Mononuclear cell (primary cell): Measurements from ENCODE around the gene HDAC10. TPM values are rescaled to one million over a fixed set of nuclear protein-coding genes. Genes with fewer than 3 reads are reported as not detected.

Experiments used
- H3K27me3 ChIP-seq: 2 replicates; pipeline ENCODE4 v1.6.0; 2011; ENCODE audit warnings: low read length, control low read depth; ENCODE audit not compliant: insufficient read depth
- H3K4me1 ChIP-seq: 2 replicates; pipeline ENCODE4 v1.5.1; 2011; ENCODE audit warnings: mild to moderate bottlenecking, low read length, control low read depth; ENCODE audit not compliant: insufficient read depth
- H3K4me3 ChIP-seq: 2 replicates; pipeline ENCODE4 v1.5.1; 2011; ENCODE audit warnings: mild to moderate bottlenecking, low read length, moderate library complexity
- H3K9me3 ChIP-seq: 2 replicates; pipeline ENCODE4 v1.5.1; 2011; ENCODE audit warnings: low read depth, mild to moderate bottlenecking, control low read depth, low read length
- total RNA-seq: library from RNA; depleted of rRNA; stranded (reverse); fragments of >200 nt; gene quantifications from one replicate; pipeline ENCODE4 v1.2.3, GENCODE V29; 2012

HDAC10 gene
- total RNA-seq, 1 donor = 36.4 TPM

DNA sequence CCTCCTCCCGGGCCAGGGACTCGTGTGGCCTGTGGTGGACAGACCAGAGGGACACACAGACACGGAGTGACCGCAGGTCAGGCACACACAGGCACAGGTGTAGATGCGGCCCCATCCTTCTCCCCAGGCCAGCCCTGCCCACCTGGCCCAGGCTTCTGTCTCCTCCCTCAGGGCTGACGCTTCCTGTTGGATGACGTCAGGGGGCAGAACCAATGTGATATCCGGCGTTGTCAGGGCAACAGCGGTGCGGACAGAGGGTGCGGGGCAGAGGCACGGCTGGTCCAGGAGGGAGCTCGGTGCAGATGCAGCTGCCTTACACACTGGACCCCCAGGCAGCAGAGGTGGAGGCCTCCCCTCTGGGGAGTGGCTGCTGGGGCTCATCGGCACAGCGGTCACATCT, 3.3 kb downstream of the HDAC10 start:
- no peaks in the 10 kb centered on the region for H3K9me3 ChIP-seq
- H3K4me1 ChIP-seq = peaks cover 67% of the 10 kb centered on the region
- H3K27me3 ChIP-seq = no peaks in the 10 kb centered on the region
- H3K4me3 ChIP-seq = no peak overlapping the region

DNA sequence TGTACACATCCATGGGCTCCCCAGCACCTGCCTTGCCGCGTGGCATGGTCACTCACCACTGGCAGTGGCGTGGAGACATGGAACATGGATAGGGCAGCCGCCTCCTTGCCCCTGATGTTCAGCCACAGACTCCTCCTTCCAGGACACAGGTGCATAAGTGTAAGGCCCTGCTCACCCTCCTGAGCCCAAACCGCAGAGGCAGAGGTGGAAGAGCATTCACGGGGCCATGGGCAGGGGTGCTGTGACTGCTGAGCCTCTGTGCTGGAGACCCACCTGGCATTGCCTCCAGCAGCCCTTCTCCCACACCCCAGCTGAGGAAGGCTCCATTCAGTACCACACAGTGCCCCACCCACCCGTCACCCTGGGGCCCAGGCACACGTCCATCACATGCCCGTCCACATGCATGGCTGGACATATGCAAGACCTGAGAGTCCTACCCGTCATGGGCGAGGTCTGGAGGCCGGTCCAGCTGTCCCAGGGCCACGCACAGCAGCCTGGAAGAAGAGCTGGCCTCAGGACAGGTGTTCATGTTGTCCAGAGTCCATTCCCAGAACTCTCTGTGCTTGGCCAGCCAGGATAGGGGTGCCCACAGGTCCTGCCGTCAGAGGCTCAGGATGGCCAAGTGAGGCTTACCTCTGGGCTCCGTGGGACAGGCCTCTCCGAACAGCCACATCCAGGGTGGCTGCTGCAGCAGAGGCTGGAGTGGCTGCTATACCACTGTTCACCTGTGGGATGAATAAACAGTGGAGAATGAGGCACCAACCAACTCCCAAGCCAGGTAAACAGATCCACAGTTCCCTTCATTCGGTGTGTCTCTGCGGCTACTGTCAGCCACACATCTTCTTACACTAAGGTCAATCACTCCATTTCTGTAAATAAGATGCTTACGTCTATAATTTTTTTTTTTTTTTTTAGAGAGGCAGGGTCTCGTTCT, 4.6 kb downstream of the HDAC10 start:
- Histone ChIP-seq H3K27me3 (no peaks in the 10 kb centered on the region), H3K4me1 (peaks cover 73% of the 10 kb centered on the region), H3K4me3 (no peak overlapping the region), H3K9me3 (no peaks in the 10 kb centered on the region)

DNA sequence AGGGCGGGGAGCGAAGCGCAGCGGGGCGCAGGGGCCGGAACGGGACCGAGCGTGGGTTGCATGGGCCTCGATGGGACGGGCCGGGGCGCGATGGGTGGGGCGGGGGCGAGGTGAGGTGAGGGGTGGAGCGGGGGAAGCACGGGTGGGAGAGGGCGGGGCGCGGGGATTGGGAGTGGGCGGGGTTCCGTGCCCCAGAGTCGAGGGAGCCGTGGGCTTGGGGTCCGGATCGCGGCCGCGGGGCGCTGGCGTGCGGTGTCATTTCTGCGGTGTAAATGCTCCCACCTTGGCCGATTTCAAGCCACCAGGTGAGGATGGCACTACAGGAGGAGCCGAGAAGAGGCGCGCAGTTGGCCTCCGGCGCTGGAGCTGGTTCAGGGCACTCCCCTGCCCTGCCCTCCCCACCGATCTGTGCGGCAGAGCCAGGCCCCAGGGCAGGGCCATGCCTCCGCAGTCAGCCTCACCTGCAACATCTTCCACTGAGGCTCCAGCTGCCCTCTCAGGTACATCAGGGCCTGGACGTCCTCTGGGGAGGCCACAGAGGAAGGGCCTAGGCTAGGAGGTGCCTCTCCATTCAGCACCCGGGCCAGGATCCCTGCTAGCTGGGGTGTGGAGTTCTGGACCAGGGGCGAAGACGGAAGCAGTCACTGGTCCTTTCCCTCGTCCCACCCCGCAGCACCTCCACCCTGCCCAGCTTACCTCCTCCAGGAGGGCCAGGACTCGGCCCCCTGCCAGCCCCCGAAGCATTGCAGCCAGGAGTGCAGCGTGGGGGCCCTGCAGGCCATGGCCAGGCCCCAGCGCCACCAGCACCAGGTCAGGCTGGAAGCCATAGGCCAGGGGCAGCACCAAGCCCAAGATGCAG, 5.6 kb downstream of the HDAC10 start:
- H3K4me3 ChIP-seq = peak overlapping the region; percentile 73
- no peaks in the 10 kb centered on the region for H3K27me3 ChIP-seq
- peaks cover 77% of the 10 kb centered on the region for H3K4me1 ChIP-seq
- no peaks in the 10 kb centered on the region for H3K9me3 ChIP-seq

DNA sequence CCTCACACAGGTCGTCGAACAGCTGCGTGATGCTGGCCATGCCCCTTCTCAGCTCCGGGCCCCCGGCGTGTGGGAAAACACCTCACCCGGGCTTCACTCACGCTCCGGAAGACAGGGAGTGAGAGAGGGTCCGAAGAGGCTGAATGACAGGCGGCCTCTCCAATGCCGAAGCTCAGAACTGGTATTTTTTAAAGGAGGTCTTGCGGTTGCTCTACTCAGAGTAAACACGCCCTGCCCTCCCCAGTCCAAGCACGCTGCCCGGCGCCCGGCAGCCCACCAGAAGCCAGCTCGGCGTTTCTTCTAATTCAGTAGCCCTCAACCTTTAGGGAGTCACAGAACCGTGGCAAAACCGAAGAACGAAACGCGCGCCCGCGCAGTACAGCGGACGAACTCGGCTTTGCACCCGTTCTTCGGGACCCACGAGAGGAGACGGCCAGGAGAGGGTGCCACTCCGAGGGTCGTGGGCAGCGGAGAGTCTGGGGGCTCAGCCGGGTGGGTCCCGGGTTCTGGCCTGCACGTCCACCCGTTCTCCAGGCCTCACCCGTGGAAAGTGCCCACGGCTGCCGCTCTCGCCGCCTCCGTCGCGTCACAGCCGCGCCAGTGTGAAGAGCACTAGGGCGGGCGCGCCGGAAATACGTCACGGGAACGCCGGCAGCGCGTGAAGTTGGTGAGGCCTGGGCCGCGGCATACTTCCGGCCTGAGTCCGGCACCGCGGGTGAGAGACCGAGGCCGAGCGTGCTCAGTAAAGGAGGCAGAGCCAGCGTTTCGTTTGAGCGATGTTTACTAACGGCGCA, 6.4 kb downstream of the HDAC10 start, which contains the start of gene TUBGCP6:
Gene TUBGCP6 (minus strand): TSS at position 604 of the 794 bp plus-strand sequence. CDS start 564 bp downstream, at position 40.
- no peaks in the 10 kb centered on the region for H3K27me3 ChIP-seq
- H3K9me3 ChIP-seq = no peaks in the 10 kb centered on the region
- H3K4me3 ChIP-seq = peak within 1 kb of the TSS; percentile 73
- H3K4me1 ChIP-seq = peaks cover 68% of the 10 kb centered on the region

DNA sequence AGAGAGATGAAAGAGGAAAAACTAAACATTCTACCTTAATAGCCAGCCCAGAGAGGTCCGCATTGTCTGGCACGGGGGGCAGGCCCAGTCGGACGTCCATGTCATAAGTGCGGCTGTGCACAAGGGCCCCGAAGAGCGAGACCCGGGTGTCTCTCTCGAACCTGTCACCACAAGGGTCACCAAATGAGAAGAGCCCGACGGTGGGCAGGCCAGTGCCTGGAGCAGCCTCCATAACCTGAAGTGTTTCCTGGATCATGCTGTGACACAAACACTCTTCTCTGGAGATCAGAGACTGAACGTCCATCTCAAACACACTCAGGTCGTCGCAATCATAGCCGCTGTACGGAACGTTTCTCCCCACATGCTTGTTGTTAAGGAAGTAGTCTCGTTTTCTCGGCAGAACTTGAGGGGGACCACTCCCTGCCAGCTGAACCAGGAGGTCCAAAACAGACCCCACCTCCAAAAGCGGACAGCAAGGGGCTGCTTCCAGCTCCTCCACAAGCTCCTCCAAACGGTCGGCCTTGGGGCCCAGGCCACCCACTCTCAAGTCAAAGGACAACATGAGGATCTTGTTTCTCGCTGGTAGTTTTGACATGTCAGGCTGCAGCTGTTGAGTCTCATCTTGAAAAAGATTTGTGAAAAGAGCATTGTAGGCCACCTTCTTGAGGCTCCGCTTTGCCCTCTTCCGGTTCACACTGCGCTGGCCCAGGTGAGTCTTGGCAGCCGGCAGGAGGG, 7.2 kb downstream of the HDAC10 start:
- Histone ChIP-seq H3K27me3 (no peaks in the 10 kb centered on the region), H3K9me3 (no peaks in the 10 kb centered on the region), H3K4me3 (peak overlapping the region; percentile 73), H3K4me1 (peaks cover 65% of the 10 kb centered on the region)

DNA sequence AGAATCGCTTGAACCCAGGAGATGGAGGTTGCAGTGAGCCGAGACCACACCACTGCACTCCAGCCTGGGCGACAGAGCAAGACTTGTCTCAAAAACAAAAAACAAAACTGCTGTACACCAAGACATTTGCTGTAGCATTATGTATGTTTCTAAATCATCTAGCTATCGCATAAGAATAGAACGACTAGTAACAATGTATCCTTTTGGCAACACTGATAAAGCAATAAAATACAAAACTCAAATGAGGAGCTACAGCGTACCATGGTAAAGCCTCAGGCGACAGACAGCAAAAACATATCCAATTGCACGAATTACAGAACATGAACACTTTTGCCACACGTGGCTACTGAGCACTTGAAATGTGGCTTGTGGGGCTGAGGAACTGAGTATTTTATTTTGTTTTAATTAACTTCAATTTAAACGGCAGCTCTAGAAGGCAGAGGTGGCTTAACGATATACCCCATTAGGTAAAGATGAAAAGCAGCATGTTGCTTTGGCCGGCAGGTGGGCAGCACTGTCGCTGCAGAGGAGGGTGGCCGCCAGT, 8.6 kb downstream of the HDAC10 start:
- H3K9me3 ChIP-seq = no peaks in the 10 kb centered on the region
- H3K4me3 ChIP-seq = no peak overlapping the region
- H3K4me1 ChIP-seq = peaks cover 51% of the 10 kb centered on the region
- no peaks in the 10 kb centered on the region for H3K27me3 ChIP-seq

DNA sequence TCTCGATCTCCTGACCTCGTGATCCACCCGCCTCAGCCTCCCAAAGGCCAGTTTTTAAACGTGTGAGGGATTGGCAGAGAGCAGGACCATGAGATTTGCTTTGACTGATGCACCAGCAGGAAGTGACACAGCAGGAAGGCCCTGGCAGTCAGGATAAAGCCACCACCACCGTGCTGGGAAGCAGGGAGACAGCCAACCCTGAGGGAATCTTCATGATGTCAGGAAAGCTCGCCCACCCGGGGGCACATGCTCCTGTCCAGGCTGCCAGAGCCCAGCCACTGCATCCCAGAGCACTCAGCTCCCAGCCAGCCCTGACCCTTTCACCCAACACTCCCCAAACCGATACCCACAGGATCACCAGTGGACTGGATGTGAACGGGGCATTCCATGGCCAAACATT, 12.3 kb downstream of the HDAC10 start:
- Histone ChIP-seq H3K4me1 (peaks cover 33% of the 10 kb centered on the region), H3K9me3 (no peaks in the 10 kb centered on the region)

DNA sequence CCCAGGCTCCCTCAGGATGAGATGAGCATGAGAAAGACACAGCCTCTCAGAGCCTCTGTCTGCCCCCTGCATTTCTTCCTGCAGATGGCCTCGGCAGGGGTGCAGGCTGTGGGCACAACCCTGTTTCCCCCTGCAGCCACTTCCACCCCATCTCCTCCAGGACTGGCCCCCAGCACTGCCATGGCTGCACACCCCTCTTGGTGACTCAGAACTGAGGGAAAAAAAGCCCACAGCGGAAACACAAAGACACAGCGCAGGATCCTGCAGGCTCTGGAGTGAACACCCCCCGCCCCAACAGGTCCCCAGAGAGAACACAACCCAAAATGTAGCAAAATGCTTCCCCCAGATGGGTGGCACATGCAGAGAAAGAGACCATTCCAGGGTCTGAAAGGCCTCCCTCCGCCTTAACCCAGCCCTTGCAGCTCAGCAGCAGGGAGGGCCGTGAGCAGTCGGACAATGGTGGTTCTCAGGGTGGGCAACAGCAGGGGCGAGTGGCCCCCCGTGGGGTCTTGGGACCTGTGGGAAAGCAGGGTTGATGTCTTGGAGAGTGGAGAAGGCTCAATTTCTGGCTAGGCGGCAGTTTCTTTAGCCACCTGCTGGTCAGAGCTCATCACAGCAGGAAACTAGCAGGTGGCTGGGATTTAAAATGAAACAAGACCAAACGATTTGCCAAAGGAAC, 14.2 kb downstream of the HDAC10 start:
- Histone ChIP-seq H3K4me3 (no peak overlapping the region), H3K4me1 (peaks cover 14% of the 10 kb centered on the region), H3K27me3 (no peaks in the 10 kb centered on the region), H3K9me3 (no peaks in the 10 kb centered on the region)

More for the DNA sequence above, 12.3 kb downstream of the HDAC10 start:
- no peak overlapping the region for H3K4me3 ChIP-seq
- no peaks in the 10 kb centered on the region for H3K27me3 ChIP-seq

DNA sequence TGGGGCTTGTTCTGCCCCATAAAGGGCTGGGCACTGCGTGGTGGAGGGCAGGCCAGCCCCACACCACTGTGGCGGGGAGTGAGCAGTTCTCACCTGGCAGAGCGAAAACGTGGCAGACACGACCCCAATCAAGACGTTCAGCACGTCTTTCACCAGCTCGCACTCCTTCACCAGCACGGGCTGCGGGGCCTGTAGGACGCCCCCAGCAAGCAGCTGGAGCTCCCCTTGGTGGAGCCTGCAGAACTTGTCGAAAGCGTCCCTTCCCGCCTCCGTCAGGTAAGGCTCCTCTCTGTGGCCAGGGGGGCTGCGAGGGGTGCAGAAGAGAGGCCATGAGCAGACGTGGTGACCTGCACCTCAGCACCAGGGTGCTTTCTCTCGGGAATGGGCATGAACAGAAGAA, 17.8 kb downstream of the HDAC10 start:
- Histone ChIP-seq H3K4me3 (no peak overlapping the region), H3K9me3 (no peaks in the 10 kb centered on the region), H3K4me1 (no peaks in the 10 kb centered on the region), H3K27me3 (no peaks in the 10 kb centered on the region)

DNA sequence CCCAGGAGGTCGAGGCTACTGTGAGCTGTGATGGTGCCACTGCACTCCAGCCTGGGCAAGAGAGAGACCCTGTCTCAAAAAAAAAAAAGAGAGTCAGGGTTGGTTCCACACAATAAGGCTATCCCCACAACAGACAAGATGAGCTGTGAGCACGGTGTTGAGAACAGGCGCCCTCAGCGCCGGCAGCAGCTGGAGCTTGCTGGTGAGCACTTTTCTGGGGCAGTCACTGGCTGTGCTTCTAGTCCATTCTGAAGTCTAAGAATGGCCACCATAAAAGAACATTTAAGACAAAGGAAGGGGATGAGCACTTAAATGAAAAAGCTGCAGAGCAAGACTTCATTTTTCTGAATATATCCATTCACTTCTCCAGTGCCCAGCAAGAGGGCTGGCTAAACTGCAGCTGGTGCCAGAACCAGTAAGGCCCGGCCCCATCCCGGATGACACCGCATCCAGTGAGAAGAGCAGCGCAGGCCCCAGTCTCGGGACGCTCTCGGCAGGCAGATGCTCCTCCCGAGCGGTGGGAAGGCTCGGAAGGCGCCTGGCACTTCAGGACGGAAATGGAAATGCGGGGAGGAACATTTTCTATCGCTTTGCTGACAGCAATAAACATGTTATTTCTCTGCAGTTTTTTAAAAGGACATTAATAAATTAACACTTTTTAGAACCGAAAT, 18.4 kb downstream of the HDAC10 start:
- Histone ChIP-seq H3K27me3 (no peaks in the 10 kb centered on the region), H3K4me3 (no peak overlapping the region), H3K9me3 (no peaks in the 10 kb centered on the region), H3K4me1 (no peaks in the 10 kb centered on the region)

DNA sequence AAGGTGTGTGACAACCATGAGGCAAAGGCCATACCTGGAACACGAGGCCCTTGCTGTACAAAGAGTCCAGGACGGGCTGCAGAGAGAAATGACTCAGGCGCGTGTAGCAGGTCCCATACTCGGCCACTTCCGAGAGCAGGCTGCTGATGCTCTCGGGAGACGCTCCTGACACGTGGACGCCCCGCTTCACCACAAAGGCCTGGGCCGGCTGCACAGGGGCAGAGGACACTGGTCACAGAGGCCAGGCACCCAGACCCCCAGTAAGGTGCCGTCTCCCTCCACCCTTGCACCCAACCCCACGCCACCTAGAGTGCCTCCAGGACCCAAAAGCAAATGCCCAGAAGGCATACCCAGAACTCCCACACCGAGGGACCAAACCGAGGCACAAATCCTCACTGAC, 21.7 kb downstream of the HDAC10 start:
- Histone ChIP-seq H3K9me3 (no peaks in the 10 kb centered on the region), H3K4me3 (no peak overlapping the region), H3K27me3 (no peaks in the 10 kb centered on the region), H3K4me1 (no peaks in the 10 kb centered on the region)

DNA sequence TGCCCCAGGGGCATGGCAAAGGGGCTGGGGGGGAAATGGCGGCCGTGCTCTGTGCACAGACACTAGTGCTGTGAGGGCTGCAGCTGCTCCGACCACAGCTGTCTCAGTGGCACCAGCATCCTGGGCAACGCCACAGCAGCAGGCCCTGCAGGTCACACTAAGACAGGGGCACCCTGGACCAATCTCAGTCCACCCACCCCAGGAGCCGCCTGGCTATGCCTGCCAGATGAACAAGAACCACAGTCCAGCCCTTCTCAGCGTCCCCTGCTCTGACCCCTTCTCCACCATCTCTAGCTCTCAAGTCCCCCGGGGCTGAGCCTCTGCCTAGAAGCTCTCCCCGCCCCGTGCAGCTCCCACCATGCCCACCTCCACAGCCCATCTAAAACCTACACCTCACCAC, 22.7 kb downstream of the HDAC10 start:
- no peaks in the 10 kb centered on the region for H3K9me3 ChIP-seq

DNA sequence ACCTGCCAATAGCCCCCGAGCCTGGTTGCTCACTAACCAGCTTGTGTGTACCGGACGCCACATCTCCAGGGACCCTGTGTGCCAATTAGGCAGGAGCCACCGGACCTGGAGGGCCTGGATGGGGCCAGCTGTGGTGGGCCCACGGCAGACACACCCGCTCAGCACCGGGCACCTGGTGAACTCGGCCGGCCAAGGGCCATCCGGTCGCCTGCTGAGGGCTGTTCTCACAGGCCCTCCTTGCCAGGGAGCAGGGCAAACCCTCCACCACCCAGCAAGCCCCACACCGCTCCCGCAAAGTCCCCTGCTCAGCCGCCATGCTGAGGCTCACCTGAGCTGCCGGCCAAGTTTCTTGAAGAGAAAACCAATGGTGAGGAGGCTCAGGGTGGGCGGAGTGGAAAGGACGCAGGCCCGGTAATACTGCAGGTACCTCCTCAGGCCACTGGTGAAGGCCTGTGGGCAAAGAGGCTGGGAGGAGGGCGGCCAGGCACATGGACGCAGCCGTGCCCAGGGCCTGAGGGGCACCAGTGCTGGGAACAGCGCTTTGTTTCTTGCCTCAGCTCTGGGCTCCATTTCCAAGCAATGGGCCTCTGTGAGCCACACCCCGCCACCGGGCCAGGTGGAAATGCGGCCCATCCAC, 23.4 kb downstream of the HDAC10 start:
- no peaks in the 10 kb centered on the region for H3K9me3 ChIP-seq
- no peaks in the 10 kb centered on the region for H3K4me1 ChIP-seq
- no peak overlapping the region for H3K4me3 ChIP-seq
- no peaks in the 10 kb centered on the region for H3K27me3 ChIP-seq

More for the DNA sequence above, 22.7 kb downstream of the HDAC10 start:
- Histone ChIP-seq H3K4me3 (no peak overlapping the region), H3K4me1 (no peaks in the 10 kb centered on the region), H3K27me3 (no peaks in the 10 kb centered on the region)
